ENCODE measurements around the gene FGD3. TPM values are rescaled to one million over a fixed set of nuclear protein-coding genes. Genes with fewer than 3 reads are reported as not detected.
A peak's percentile ranks its signal among the peaks of the same experiment; 100 is the strongest.

Gene FGD3
- total and polyA plus RNA-seq, 9 donors = 2.4 to 4.8 (median 3.2) TPM

DNA sequence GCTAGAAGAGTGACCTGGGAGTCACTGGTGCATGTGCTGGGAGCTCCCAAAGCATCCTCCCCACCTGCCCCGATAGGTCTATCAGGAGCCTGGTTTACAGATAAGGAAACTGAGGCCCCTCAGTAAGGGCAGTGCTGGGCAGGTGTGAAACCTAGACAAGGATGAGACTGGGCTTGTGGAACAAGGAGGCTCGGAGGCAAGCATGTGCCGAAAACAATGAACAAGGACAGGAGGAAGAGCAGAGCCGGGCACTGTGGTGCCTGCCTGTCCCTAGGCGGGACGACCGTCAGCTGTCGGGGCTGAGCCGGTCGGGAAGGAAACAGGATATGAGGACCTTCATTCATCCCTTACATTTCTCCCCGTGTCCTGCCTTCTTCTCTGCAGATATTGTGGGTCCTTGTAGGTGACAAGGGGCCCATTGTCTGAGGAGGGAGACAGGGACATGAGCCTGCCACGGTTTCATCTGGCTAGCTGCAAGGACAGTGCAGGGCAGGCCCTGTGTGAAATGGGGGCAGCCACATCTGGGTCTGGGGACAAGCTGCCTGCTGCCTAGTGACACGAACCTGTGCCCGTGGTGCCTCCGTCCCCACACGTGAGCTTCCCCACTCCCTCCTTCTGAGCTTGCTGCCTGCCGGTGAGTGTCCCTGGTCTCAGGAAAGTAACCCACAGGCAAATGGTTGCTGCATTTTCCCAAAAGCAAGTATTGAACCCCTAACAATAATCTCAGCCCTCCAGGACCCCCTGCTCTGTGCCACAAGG lies 18.6 kb downstream of the FGD3 start:
- no peak for DNase-seq
- Histone ChIP-seq H3K4me3 (ENCODE audit: low read length) (peak overlapping the region; percentile 19), H3K9me3 (replicated peaks; ENCODE audit: control insufficient read depth, low read depth, low read length) (peaks cover 7% of the 10 kb centered on the region), H3K4me1 (ENCODE audit: control insufficient read depth, insufficient read depth, low read length) (peaks cover 12% of the 10 kb centered on the region), H3K27me3 (ENCODE audit: control insufficient read depth, insufficient read depth, low read length) (no peaks in the 10 kb centered on the region), H3K36me3 (ENCODE audit: control insufficient read depth, insufficient read depth, low read length) (no peaks in the 10 kb centered on the region), H3K27ac (ENCODE audit: low read length) (no peak overlapping the region)
- WGBS (ENCODE audit: insufficient coverage) = 68% methylated on average over 10 of the region's 17 CpGs

DNA sequence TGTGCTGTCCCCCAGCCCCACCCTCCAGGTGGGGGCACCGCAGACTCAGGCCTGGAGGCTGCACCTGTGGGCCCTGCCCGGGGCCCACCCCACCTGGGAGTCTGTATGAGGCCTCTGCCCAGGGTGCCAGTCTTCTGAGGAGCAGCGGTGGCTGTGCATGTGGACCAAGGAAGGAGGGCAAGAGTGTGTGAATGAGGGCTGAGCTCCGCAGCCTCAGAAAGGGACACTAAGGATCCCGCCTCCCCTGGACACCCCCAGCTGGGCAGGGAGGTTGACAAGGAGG lies 19.1 kb downstream of the FGD3 start:
- WGBS (ENCODE audit: insufficient coverage) = 100% methylated on average over 1 of the region's 5 CpGs
- peaks cover 12% of the 10 kb centered on the region for H3K4me1 ChIP-seq (ENCODE audit: control insufficient read depth, insufficient read depth, low read length)
- H3K27ac ChIP-seq (ENCODE audit: low read length) = no peak overlapping the region
- H3K9me3 ChIP-seq (replicated peaks; ENCODE audit: control insufficient read depth, low read depth, low read length) = peaks cover 5% of the 10 kb centered on the region
- DNase-seq = no peak
- H3K36me3 ChIP-seq (ENCODE audit: control insufficient read depth, insufficient read depth, low read length) = no peaks in the 10 kb centered on the region
- no peaks in the 10 kb centered on the region for H3K27me3 ChIP-seq (ENCODE audit: control insufficient read depth, insufficient read depth, low read length)
- H3K4me3 ChIP-seq (ENCODE audit: low read length) = no peak overlapping the region

DNA sequence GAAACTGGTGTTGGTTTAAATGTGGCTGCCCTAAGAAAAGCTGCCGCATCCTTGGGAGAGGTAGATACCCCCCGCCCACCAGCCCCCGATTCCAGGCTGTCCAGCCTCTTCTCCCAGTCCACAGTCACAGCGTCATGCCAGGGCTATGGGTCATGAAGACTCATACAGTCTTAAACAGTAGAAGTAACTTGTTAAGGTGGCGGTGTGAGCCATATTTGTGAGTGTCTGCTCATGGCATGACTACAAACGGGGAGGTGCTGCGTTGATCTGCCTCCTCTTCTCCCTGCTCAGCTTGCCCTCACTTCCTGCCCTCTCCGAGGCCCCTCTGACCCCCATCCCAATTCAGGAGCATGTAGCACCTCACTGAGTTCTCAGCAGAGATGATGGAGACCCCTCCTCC lies 20.8 kb downstream of the FGD3 start:
- H3K36me3 ChIP-seq (ENCODE audit: control insufficient read depth, insufficient read depth, low read length) = no peaks in the 10 kb centered on the region
- no peaks in the 10 kb centered on the region for H3K9me3 ChIP-seq (replicated peaks; ENCODE audit: control insufficient read depth, low read depth, low read length)
- no peak for DNase-seq
- H3K27me3 ChIP-seq (ENCODE audit: control insufficient read depth, insufficient read depth, low read length) = no peaks in the 10 kb centered on the region
- WGBS (ENCODE audit: insufficient coverage) = 56% methylated on average over 3 of the region's 8 CpGs
- no peak overlapping the region for H3K4me3 ChIP-seq (ENCODE audit: low read length)
- H3K4me1 ChIP-seq (ENCODE audit: control insufficient read depth, insufficient read depth, low read length) = peaks cover 12% of the 10 kb centered on the region
- H3K27ac ChIP-seq (ENCODE audit: low read length) = no peak overlapping the region

DNA sequence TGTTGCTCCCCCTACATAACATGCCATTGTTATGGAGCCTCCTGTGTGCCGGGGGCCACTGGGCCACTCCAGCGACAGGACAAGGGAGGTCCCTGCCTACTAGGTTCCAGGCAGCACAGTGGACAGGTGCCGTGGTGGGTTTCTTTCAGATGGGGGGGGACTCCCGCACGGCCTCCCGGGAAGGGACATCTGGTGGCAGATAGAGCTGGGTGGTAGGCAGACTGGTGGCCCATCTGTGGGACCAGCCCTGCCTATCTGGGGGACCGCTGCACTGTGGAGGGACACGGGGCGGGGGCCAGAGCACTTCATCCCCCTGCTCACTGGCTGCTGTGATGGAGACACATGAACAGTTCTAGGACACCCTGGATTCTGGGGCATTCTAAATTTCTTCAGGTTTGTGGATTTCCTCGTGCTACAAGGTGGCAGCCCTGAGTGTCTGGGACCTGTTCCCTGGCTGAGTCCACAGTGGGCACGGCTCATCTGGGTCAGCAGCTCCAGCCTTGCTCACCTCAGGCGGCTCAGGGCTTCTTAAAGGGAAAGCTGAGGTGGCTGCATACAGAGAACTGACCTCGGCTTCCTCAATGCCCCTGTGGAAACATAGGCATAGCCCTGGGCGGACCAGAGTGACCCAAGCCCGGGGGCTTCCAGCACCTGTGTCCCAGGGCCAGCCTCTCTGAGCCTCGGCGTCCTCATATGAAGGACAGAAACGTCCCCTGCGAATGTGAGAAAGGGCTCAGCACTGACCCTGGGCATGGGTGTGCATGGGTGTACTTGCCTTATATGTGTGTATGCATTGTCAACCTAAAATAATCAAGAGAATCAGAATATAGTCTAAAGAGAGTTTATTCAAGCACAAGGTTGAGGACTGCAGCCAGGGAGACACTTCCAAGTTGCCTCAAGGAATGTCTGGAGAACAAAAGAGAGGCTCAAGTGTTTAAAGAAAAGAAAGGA lies 22.5 kb downstream of the FGD3 start:
- H3K36me3 ChIP-seq (ENCODE audit: control insufficient read depth, insufficient read depth, low read length) = no peaks in the 10 kb centered on the region
- WGBS (ENCODE audit: insufficient coverage) = 79% methylated on average over 11 of the region's 19 CpGs
- peaks cover 12% of the 10 kb centered on the region for H3K4me1 ChIP-seq (ENCODE audit: control insufficient read depth, insufficient read depth, low read length)

DNA sequence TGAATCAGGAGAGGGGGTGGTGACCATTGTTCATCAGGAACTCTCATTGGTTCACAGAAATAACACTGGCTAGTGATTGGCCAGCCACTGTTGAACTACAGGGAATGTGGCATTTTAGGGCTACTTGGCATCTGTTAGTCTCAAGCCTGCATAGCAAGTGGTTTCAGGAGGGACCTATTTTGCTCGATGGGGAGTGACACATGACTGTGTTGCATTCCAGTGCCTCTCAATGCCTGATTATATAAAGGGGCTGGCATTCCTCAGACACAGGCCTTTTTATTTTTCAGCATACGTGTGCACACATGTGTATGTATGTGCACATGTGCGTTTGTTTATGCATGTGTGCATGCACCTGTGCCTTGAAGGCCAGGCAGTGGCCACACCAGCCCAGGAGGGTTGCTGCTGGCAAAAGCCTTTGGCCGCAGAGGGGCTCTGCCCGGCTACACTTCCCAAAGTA lies 23.2 kb downstream of the FGD3 start:
- 58% methylated on average over 3 of the region's 5 CpGs for WGBS (ENCODE audit: insufficient coverage)
- H3K27me3 ChIP-seq (ENCODE audit: control insufficient read depth, insufficient read depth, low read length) = no peaks in the 10 kb centered on the region
- peaks cover 5% of the 10 kb centered on the region for H3K4me1 ChIP-seq (ENCODE audit: control insufficient read depth, insufficient read depth, low read length)
- no peak overlapping the region for H3K4me3 ChIP-seq (ENCODE audit: low read length)
- no peak overlapping the region for H3K27ac ChIP-seq (ENCODE audit: low read length)
- no peaks in the 10 kb centered on the region for H3K9me3 ChIP-seq (replicated peaks; ENCODE audit: control insufficient read depth, low read depth, low read length)
- no peaks in the 10 kb centered on the region for H3K36me3 ChIP-seq (ENCODE audit: control insufficient read depth, insufficient read depth, low read length)
- DNase-seq = no peak

More for the DNA sequence above, 22.5 kb downstream of the FGD3 start:
- DNase-seq = no peak
- H3K27ac ChIP-seq (ENCODE audit: low read length) = no peak overlapping the region
- no peaks in the 10 kb centered on the region for H3K9me3 ChIP-seq (replicated peaks; ENCODE audit: control insufficient read depth, low read depth, low read length)
- no peaks in the 10 kb centered on the region for H3K27me3 ChIP-seq (ENCODE audit: control insufficient read depth, insufficient read depth, low read length)
- H3K4me3 ChIP-seq (ENCODE audit: low read length) = no peak overlapping the region

DNA sequence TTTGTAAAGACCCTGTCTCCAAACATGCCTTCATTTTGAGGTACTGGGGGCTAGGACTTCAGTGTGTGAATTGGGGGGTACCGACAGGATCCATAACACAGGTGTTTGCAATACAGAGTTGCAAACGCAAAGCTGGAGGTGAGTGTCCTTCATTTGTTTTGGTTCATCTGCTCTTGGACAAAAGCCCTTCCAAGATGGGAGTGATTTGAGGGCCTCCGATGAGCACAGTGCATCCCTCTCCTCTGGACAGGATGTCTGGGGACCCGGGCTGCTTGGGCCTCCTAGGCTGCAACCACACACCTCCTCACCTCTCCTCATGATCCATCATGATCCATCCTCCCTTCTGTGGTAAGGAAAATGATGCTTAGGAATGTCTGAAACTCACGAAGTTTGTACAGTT lies 23.8 kb downstream of the FGD3 start:
- DNase-seq = no peak
- H3K27ac ChIP-seq (ENCODE audit: low read length) = no peak overlapping the region
- no peak overlapping the region for H3K4me3 ChIP-seq (ENCODE audit: low read length)
- peaks cover 2% of the 10 kb centered on the region for H3K4me1 ChIP-seq (ENCODE audit: control insufficient read depth, insufficient read depth, low read length)
- H3K9me3 ChIP-seq (replicated peaks; ENCODE audit: control insufficient read depth, low read depth, low read length) = no peaks in the 10 kb centered on the region
- 86% methylated on average over 2 of the region's 5 CpGs for WGBS (ENCODE audit: insufficient coverage)
- H3K27me3 ChIP-seq (ENCODE audit: control insufficient read depth, insufficient read depth, low read length) = no peaks in the 10 kb centered on the region
- no peaks in the 10 kb centered on the region for H3K36me3 ChIP-seq (ENCODE audit: control insufficient read depth, insufficient read depth, low read length)

DNA sequence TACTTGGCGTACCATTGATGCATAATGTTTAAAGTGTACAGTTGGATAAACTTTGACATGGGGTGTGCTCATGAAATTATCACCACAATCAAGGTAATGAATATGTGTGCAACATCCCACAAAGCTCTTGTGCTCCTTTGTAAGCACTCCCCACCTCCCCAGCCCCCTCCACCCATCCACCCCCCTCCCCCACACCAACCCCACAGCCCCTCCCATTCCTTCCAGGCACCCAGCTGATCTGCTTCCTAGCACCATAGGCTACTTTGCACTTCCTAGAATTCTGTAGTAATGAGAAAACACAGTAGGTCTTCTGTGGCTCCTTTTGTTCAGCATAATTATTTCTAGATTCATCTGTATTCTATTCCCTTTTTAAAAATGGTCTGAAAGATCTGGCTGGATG lies 24.5 kb downstream of the FGD3 start:
- WGBS (ENCODE audit: insufficient coverage) = no CpG with 5 or more reads among the region's 1 CpG
- Histone ChIP-seq H3K27ac (ENCODE audit: low read length) (no peak overlapping the region), H3K27me3 (ENCODE audit: control insufficient read depth, insufficient read depth, low read length) (no peaks in the 10 kb centered on the region), H3K9me3 (replicated peaks; ENCODE audit: control insufficient read depth, low read depth, low read length) (no peaks in the 10 kb centered on the region), H3K4me1 (ENCODE audit: control insufficient read depth, insufficient read depth, low read length) (peaks cover 2% of the 10 kb centered on the region), H3K36me3 (ENCODE audit: control insufficient read depth, insufficient read depth, low read length) (no peaks in the 10 kb centered on the region), H3K4me3 (ENCODE audit: low read length) (no peak overlapping the region)
- DNase-seq = no peak

DNA sequence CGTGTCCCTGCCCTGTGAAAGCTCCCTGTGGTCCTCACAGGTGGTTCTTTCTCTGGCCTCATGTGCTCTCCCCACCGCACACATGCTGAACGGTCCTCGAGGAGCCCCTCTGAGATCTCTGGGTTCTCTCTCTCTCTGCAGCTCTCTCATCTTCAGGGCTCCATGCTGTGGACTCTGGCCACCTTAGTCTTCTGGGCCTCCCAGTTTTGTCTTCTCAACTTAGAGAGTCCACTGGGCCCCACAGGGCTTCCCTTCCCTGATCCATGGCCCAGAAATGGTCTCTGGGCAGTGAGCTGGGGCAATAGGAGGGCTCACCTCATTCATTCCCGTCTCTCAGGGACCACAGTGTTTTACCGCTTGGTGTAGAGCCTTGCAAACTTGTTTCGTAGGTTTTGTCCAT lies 26.4 kb downstream of the FGD3 start:
- H3K4me3 ChIP-seq (ENCODE audit: low read length) = no peak overlapping the region
- no peaks in the 10 kb centered on the region for H3K9me3 ChIP-seq (replicated peaks; ENCODE audit: control insufficient read depth, low read depth, low read length)
- H3K27me3 ChIP-seq (ENCODE audit: control insufficient read depth, insufficient read depth, low read length) = no peaks in the 10 kb centered on the region
- no peaks in the 10 kb centered on the region for H3K36me3 ChIP-seq (ENCODE audit: control insufficient read depth, insufficient read depth, low read length)
- no peak overlapping the region for H3K27ac ChIP-seq (ENCODE audit: low read length)
- peaks cover 2% of the 10 kb centered on the region for H3K4me1 ChIP-seq (ENCODE audit: control insufficient read depth, insufficient read depth, low read length)
- DNase-seq = no peak
- 81% methylated on average over 4 of the region's 7 CpGs for whole genome bisulfite sequencing (ENCODE audit: insufficient coverage)

DNA sequence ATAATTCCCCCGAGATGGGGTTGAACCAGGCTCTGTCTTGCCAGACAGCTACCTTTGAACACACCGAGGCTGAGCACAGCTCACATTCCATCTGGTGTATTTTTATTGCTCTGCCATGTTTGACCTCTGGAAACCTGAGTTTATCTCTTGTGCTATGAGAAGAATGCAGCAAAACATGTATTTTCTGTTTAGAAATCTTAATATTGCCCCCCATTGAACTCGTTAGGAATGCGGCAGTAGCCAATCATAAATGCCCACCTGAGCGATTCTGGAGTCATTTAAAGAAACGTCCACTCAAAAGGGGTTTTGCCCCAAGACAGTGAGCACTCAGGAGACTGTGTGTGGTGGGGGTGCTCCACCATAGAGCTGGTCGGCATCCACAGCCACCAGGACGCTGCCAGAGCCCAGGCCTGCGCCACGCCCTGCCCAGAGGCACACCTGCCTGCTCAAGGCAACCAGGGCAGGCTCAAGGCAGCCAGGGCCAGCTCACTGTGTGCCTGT lies 26.9 kb downstream of the FGD3 start:
- Histone ChIP-seq H3K4me1 (ENCODE audit: control insufficient read depth, insufficient read depth, low read length) (peaks cover 2% of the 10 kb centered on the region), H3K27me3 (ENCODE audit: control insufficient read depth, insufficient read depth, low read length) (no peaks in the 10 kb centered on the region), H3K27ac (ENCODE audit: low read length) (no peak overlapping the region), H3K36me3 (ENCODE audit: control insufficient read depth, insufficient read depth, low read length) (no peaks in the 10 kb centered on the region), H3K9me3 (replicated peaks; ENCODE audit: control insufficient read depth, low read depth, low read length) (no peaks in the 10 kb centered on the region), H3K4me3 (ENCODE audit: low read length) (no peak overlapping the region)
- 72% methylated on average over 8 of the region's 10 CpGs for WGBS (ENCODE audit: insufficient coverage)
- DNase-seq = no peak

Data from muscle of leg (tissue), 11 donors.